Neuronal stem cell (in vitro differentiated cells): ENCODE measurements around the gene MTHFR.
A peak's percentile ranks its signal among the peaks of the same experiment; 100 is the strongest.

Experiments
- DNase-seq: peaks from one replicate; pipeline ENCODE4 v3.0.0-alpha.2; 2013; ENCODE audit warnings: low spot score
- H2AFZ ChIP-seq: one replicate; pipeline ENCODE4 v1.6.1; 2013; ENCODE audit warnings: mild to moderate bottlenecking, low read length, inconsistent platforms
- H2AK5ac ChIP-seq: 2 replicates; pipeline ENCODE4 v1.6.1; 2013; ENCODE audit warnings: low read depth, mild to moderate bottlenecking, inconsistent platforms, low read length, moderate library complexity, mixed read lengths
- H2BK120ac ChIP-seq: 2 replicates; pipeline ENCODE4 v1.6.1; 2013; ENCODE audit warnings: low read depth, mild to moderate bottlenecking, inconsistent platforms, low read length, moderate library complexity, mixed read lengths
- H2BK12ac ChIP-seq: one replicate; pipeline ENCODE4 v1.6.1; 2013; ENCODE audit warnings: low read length, inconsistent platforms
- H2BK15ac ChIP-seq: 2 replicates; pipeline ENCODE4 v1.6.1; 2013; ENCODE audit warnings: mild to moderate bottlenecking, low read length, inconsistent platforms, mixed read lengths
- H2BK5ac ChIP-seq: one replicate; pipeline ENCODE4 v1.6.1; 2013; ENCODE audit warnings: inconsistent platforms, mild to moderate bottlenecking, low read length, moderate library complexity
- H3K14ac ChIP-seq: one replicate; pipeline ENCODE4 v1.6.1; 2013; ENCODE audit warnings: low read length, inconsistent platforms
- H3K18ac ChIP-seq: 2 replicates; pipeline ENCODE4 v1.6.1; 2013; ENCODE audit warnings: low read length, inconsistent platforms
- H3K23ac ChIP-seq: 2 replicates; pipeline ENCODE4 v1.6.1; 2013; ENCODE audit warnings: low read depth, mild to moderate bottlenecking, mixed read lengths, low read length, inconsistent platforms; ENCODE audit not compliant: poor library complexity
- H3K27ac ChIP-seq: replicated peaks from 3 replicates; pipeline ENCODE4 v1.5.1; 2013; ENCODE audit warnings: low read length, inconsistent platforms
- H3K27me3 ChIP-seq, 3 experiments: 2 replicates each; pipeline ENCODE4 v1.6.1; 2013; ENCODE audit warnings: low read length in 3 of 3, mild to moderate bottlenecking in 2 of 3, inconsistent platforms in 1 of 3, low read depth in 1 of 3, mixed read lengths in 1 of 3, moderate library complexity in 1 of 3; ENCODE audit not compliant: control insufficient read depth in 3 of 3, insufficient read depth in 3 of 3
- H3K36me3 ChIP-seq, 2 donors: replicated peaks in 1 of 2; 2 replicates each; pipeline ENCODE4 v1.6.1; 2013; ENCODE audit warnings: low read length in 2 of 2; ENCODE audit not compliant: control insufficient read depth in 2 of 2, insufficient read depth in 2 of 2
- H3K4ac ChIP-seq: 2 replicates; pipeline ENCODE4 v1.6.1; 2013; ENCODE audit warnings: inconsistent platforms, mild to moderate bottlenecking, low read length, moderate library complexity
- H3K4me1 ChIP-seq, 2 donors: 1 replicate in 1 of 2; 2 replicates in 1 of 2; pipeline ENCODE4 v1.6.1; 2013; ENCODE audit warnings: low read length in 2 of 2, low read depth in 1 of 2; ENCODE audit not compliant: control insufficient read depth in 2 of 2, insufficient read depth in 1 of 2
- H3K4me2 ChIP-seq: one replicate; pipeline ENCODE4 v1.6.1; 2013; ENCODE audit warnings: mild to moderate bottlenecking, low read length, inconsistent platforms; ENCODE audit not compliant: insufficient read depth, poor library complexity, severe bottlenecking
- H3K4me3 ChIP-seq, 2 donors: 2 replicates each; pipeline ENCODE4 v1.5.1; 2013; ENCODE audit warnings: low read length in 2 of 2, mild to moderate bottlenecking in 2 of 2, inconsistent platforms in 1 of 2, moderate library complexity in 1 of 2
- H3K79me1 ChIP-seq: one replicate; pipeline ENCODE4 v1.6.1; 2013; ENCODE audit warnings: low read depth, mild to moderate bottlenecking, inconsistent platforms, low read length, moderate library complexity
- H3K9ac ChIP-seq: one replicate; pipeline ENCODE4 v1.6.1; 2013; ENCODE audit warnings: mild to moderate bottlenecking, low read depth, low read length, inconsistent platforms; ENCODE audit not compliant: poor library complexity
- H3K9me3 ChIP-seq, 2 donors: replicated peaks in 1 of 2; 2 replicates each; pipeline versions ENCODE3 to v1.6.1; 2013; ENCODE audit warnings: low read length in 2 of 2, mild to moderate bottlenecking in 2 of 2, inconsistent platforms in 1 of 2, low read depth in 1 of 2, mixed read lengths in 1 of 2, moderate library complexity in 1 of 2; ENCODE audit not compliant: control insufficient read depth in 2 of 2, insufficient read depth in 1 of 2
- H4K8ac ChIP-seq: one replicate; pipeline ENCODE4 v1.6.1; 2013; ENCODE audit warnings: low read depth, mild to moderate bottlenecking, inconsistent platforms, low read length, moderate library complexity
- H4K91ac ChIP-seq: one replicate; pipeline ENCODE4 v1.6.1; 2013; ENCODE audit warnings: low read length, low read depth, mild to moderate bottlenecking, inconsistent platforms; ENCODE audit not compliant: poor library complexity
- WGBS, 2 donors: extraction: QIAGEN DNeasy Blood & Tissue Kit; methylation state at CpG; one replicate each; pipeline ENCODE4 v1.1.7; 2013; ENCODE audit warnings: missing lambda C conversion rate in 2 of 2, mixed read lengths in 1 of 2; ENCODE audit not compliant: insufficient read length in 2 of 2, insufficient replicate concordance in 1 of 2; ENCODE audit errors: extremely low coverage in 2 of 2; 5-methylcytosine and 5-hydroxymethylcytosine counted together

The MTHFR gene

GRCh38 chr1:11842154-11843041, 36.6 kb upstream of the MTHFR start:
- Histone ChIP-seq H3K4me2 (no peak overlapping the region), H4K8ac (no peak overlapping the region), H2AK5ac (no peak overlapping the region), H2AFZ (no peak overlapping the region), H3K9ac (no peak overlapping the region), H3K23ac (peak overlapping the region; percentile 4), H3K14ac (no peak overlapping the region), H3K18ac (no peak overlapping the region), H3K36me3 (peaks cover 59 to 87% of the 10 kb centered on the region in 2 donors), H2BK12ac (no peak overlapping the region), H3K4me3 (no peak overlapping the region), H2BK5ac (no peak overlapping the region), H3K27me3 (no peaks in the 10 kb centered on the region), H3K4ac (no peak overlapping the region), H4K91ac (no peak overlapping the region), H2BK120ac (no peak overlapping the region), H3K79me1 (peaks cover 2% of the 10 kb centered on the region), H3K9me3 (no peaks in the 10 kb centered on the region), H3K27ac (no peak overlapping the region), H2BK15ac (no peak overlapping the region), H3K4me1 (no peaks in the 10 kb centered on the region)
- no peak for DNase-seq
- no CpG with 5 or more reads among the region's 19 CpGs for WGBS, 2 donors

- H3K14ac ChIP-seq, result no peak overlapping the region
- H3K9ac ChIP-seq, result no peak overlapping the region
- no peak overlapping the region for H2BK12ac ChIP-seq
- no peak overlapping the region for H2BK120ac ChIP-seq
- no CpG with 5 or more reads among the region's 17 CpGs for WGBS, 2 donors
- no peak overlapping the region for H3K27ac ChIP-seq
- H3K23ac ChIP-seq, result no peak overlapping the region
- H2BK15ac ChIP-seq, result no peak overlapping the region
- no peaks in the 10 kb centered on the region for H3K27me3 ChIP-seq
- no peak overlapping the region for H4K91ac ChIP-seq
- peak overlapping the region in 1 of 2 donors; percentile 45 for H3K4me3 ChIP-seq
- H2BK5ac ChIP-seq, result no peak overlapping the region
- no peak for DNase-seq
- H3K9me3 ChIP-seq, result no peaks in the 10 kb centered on the region
- peaks cover 2% of the 10 kb centered on the region for H3K79me1 ChIP-seq
- H2AK5ac ChIP-seq, result no peak overlapping the region
- no peaks in the 10 kb centered on the region for H3K4me1 ChIP-seq
- no peak overlapping the region for H3K4ac ChIP-seq
- no peak overlapping the region for H4K8ac ChIP-seq
- no peak overlapping the region for H3K18ac ChIP-seq
- H3K4me2 ChIP-seq, result no peak overlapping the region
- H2AFZ ChIP-seq, result no peak overlapping the region
- peaks cover 68 to 91% of the 10 kb centered on the region in 2 donors for H3K36me3 ChIP-seq
These were observed 35.7 kb upstream of the MTHFR start for GRCh38 chr1:11841245-11842153.

- Histone ChIP-seq H3K4me1 (no peaks in the 10 kb centered on the region), H3K18ac (no peak overlapping the region), H2BK15ac (no peak overlapping the region), H3K9ac (no peak overlapping the region), H2BK5ac (no peak overlapping the region), H3K4ac (no peak overlapping the region), H4K8ac (no peak overlapping the region), H2AK5ac (no peak overlapping the region), H3K23ac (no peak overlapping the region), H2AFZ (no peak overlapping the region), H3K4me3 (no peak overlapping the region), H3K36me3 (peaks cover 78 to 97% of the 10 kb centered on the region in 2 donors), H3K27me3 (no peaks in the 10 kb centered on the region), H3K4me2 (peak overlapping the region; percentile 12), H3K9me3 (no peaks in the 10 kb centered on the region), H3K14ac (no peak overlapping the region), H2BK120ac (no peak overlapping the region), H3K27ac (no peak overlapping the region), H4K91ac (no peak overlapping the region), H3K79me1 (peaks cover 2% of the 10 kb centered on the region), H2BK12ac (no peak overlapping the region)
- DNase-seq, result no peak
- no CpG with 5 or more reads among the region's 20 CpGs for WGBS, 2 donors
These were observed 34.3 kb upstream of the MTHFR start for GRCh38 chr1:11839727-11840705.
